Keratinocyte (primary cell): Measurements from ENCODE around the gene CEP95. TPM values are rescaled to one million over a fixed set of nuclear protein-coding genes. Genes with fewer than 3 reads are reported as not detected.

Experiments
- DNase-seq: peaks from one replicate; pipeline ENCODE4 v3.0.0-alpha.2; 2011; ENCODE audit warnings: low read depth, missing footprints, low spot score
- FAIRE-seq: peaks from 2 replicates; lab custom pipeline; 2011; peaks lifted over from hg19 to GRCh38; lab: Jason Lieb, UNC
- H2AFZ ChIP-seq: 2 replicates; pipeline ENCODE4 v1.6.0; 2012; ENCODE audit warnings: low read length, control low read depth, inconsistent platforms; ENCODE audit not compliant: control insufficient read depth
- H3K27ac ChIP-seq: 2 replicates; pipeline ENCODE4 v1.5.1; 2011; ENCODE audit warnings: low read length; ENCODE audit not compliant: control insufficient read depth, insufficient read depth
- H3K27me3 ChIP-seq: 3 replicates; pipeline ENCODE4 v1.6.0; 2011; ENCODE audit warnings: low read length; ENCODE audit not compliant: control insufficient read depth, insufficient read depth; ENCODE audit errors: extremely low read depth
- H3K36me3 ChIP-seq, 2 experiments: 2 replicates in 1 of 2; 3 replicates in 1 of 2; pipeline ENCODE4 v1.5.1; 2011; ENCODE audit warnings: low read length in 2 of 2, mild to moderate bottlenecking in 1 of 2; ENCODE audit not compliant: control insufficient read depth in 2 of 2, insufficient read depth in 2 of 2; ENCODE audit errors: extremely low read depth in 1 of 2
- H3K4me1 ChIP-seq: 3 replicates; pipeline ENCODE4 v1.5.1; 2011; ENCODE audit warnings: low read length; ENCODE audit not compliant: control insufficient read depth, insufficient read depth; ENCODE audit errors: extremely low read depth
- H3K4me2 ChIP-seq: 3 replicates; pipeline ENCODE4 v1.6.0; 2011; ENCODE audit warnings: low read depth, low read length; ENCODE audit not compliant: control insufficient read depth, insufficient read depth; ENCODE audit errors: extremely low read depth
- H3K4me3 ChIP-seq, 3 experiments: fragments of 200-600 bp in 1 of 3; sonication (generic) in 1 of 3; 2 replicates in 2 of 3; 3 replicates in 1 of 3; pipeline ENCODE4 v1.5.1; 2011 to 2016; ENCODE audit warnings: low read length in 3 of 3, mild to moderate bottlenecking in 3 of 3, control low read depth in 2 of 3, inconsistent platforms in 1 of 3, low read depth in 1 of 3, mixed read lengths in 1 of 3, mixed run types in 1 of 3, moderate library complexity in 1 of 3; ENCODE audit not compliant: control insufficient read depth in 2 of 3, insufficient read depth in 2 of 3; ENCODE audit errors: extremely low read depth in 1 of 3
- H3K79me2 ChIP-seq: 2 replicates; pipeline ENCODE4 v1.6.0; 2012; ENCODE audit warnings: low read length; ENCODE audit not compliant: control insufficient read depth, insufficient read depth
- H3K9ac ChIP-seq: 3 replicates; pipeline ENCODE4 v1.6.0; 2011; ENCODE audit warnings: low read length; ENCODE audit not compliant: control insufficient read depth, insufficient read depth; ENCODE audit errors: extremely low read depth
- H3K9me1 ChIP-seq: 3 replicates; pipeline ENCODE4 v1.6.0; 2011; ENCODE audit warnings: low read length; ENCODE audit not compliant: control insufficient read depth, insufficient read depth; ENCODE audit errors: extremely low read depth
- H3K9me3 ChIP-seq: 2 replicates; pipeline ENCODE4 v1.5.1; 2012; ENCODE audit warnings: low read depth, low read length; ENCODE audit not compliant: control insufficient read depth
- H4K20me1 ChIP-seq: 3 replicates; pipeline ENCODE4 v1.6.0; 2011; ENCODE audit warnings: low read length; ENCODE audit not compliant: control insufficient read depth, insufficient read depth; ENCODE audit errors: extremely low read depth
- EZH2 ChIP-seq: IDR thresholded peaks from one replicate; pipeline ENCODE4 v1.6.1; 2012; ENCODE audit warnings: inconsistent platforms, mild to moderate bottlenecking, low read length, moderate library complexity
- dilution Hi-C: fragments of 300-500 bp; cut with MboI; formaldehyde crosslinking; loops from one replicate; pipeline ENCODE4 v1.7.0; 2020; ENCODE audit warnings: low sequenced_read_pairs; ENCODE audit not compliant: extremely low pct_ligation_motif_present
- polyA plus RNA-seq, 5 experiments: library from polyadenylated mRNA; depleted of rRNA in 3 of 5; stranded (reverse) in 3 of 5; stranded (forward) in 1 of 5; unstranded in 1 of 5; fragments of >200 nt; gene quantifications; 1 replicate in 1 of 5; 2 replicates in 3 of 5; 3 replicates in 1 of 5; pipeline versions ENCODE4 v1.2.1 to v1.2.3, GENCODE V29; 2011 to 2012; ENCODE audit warnings: missing spikeins in 2 of 5, low read depth in 1 of 5, low replicate concordance in 1 of 5
- TF ChIP-seq, protein P1 (sequence below), 3 experiments: IDR thresholded peaks in 1 of 3; conservative IDR thresholded peaks in 1 of 3; optimal IDR thresholded peaks in 1 of 3; 2 replicates in 2 of 3; 3 replicates in 1 of 3; pipeline versions ENCODE3 to v1.5.1; 2011; ENCODE audit warnings: low read length in 3 of 3, mild to moderate bottlenecking in 3 of 3, moderate library complexity in 2 of 3, control low read depth in 1 of 3, inconsistent platforms in 1 of 3; ENCODE audit not compliant: insufficient read depth in 2 of 3; ENCODE audit errors: extremely low read depth in 1 of 3

CEP95 gene
- polyA plus RNA-seq, 1 donor (not counting 4 experiments of a cell fraction or from before 2014, with no cell fraction given), result 31.6 TPM

DNA sequence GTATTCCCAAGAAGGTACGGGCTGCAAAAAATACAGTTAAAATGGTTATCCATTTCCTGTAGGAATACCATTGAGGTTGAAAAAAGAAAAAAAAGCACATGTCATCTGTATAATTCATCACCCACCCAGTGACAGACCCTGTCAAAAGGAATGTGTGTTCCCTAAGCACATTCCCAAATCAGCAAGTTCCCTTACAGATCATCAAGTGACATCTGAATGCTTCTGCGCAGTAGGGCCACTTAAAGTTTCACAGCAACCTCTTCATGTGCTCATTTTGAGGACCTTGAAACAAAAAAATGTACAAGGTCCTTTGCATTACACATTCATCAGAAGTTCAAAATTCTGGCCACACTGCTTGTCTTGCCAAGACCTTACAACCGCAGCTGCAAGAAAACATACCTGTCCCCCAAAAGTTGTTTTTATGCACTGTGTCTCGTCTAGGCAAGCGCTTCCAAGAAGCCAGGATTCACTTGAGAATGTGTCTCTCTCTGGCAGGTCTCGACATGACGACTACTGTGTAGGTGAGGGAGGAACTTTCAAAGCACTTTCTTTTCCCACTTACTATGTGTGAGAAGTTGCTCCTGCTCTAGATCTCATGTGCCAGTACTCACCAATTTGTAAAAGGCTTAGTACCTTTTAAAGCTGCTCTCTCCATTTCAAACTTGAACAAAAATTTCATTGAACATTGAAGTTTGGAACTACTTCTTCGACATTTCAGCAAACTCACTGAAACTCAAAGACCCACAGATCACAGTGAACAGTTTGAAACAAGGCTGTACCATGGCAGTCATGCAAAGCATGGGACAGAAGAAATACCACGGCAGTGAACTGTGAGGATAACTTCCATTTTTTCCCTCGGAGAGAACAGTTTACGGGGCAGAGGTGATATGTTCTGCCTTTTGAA, 5.7 kb upstream of the CEP95 start:
- Histone ChIP-seq H3K9me3 (no peaks in the 10 kb centered on the region), H4K20me1 (peaks cover 43% of the 10 kb centered on the region), H3K79me2 (peaks cover 69% of the 10 kb centered on the region), H3K27ac (peak overlapping the region; percentile 29), H3K9me1 (no peaks in the 10 kb centered on the region), H3K36me3 (peaks cover 17 to 55% of the 10 kb centered on the region in 2 experiments), H3K4me1 (peaks cover 78% of the 10 kb centered on the region), H2AFZ (no peak overlapping the region), H3K27me3 (no peaks in the 10 kb centered on the region), H3K4me3 (no peak overlapping the region), H3K4me2 (peak overlapping the region; percentile 2), H3K9ac (peak overlapping the region; percentile 40)
- peak; percentile 20 for FAIRE-seq
- peak; percentile 57 for DNase-seq
- TF ChIP-seq, protein P1, sequence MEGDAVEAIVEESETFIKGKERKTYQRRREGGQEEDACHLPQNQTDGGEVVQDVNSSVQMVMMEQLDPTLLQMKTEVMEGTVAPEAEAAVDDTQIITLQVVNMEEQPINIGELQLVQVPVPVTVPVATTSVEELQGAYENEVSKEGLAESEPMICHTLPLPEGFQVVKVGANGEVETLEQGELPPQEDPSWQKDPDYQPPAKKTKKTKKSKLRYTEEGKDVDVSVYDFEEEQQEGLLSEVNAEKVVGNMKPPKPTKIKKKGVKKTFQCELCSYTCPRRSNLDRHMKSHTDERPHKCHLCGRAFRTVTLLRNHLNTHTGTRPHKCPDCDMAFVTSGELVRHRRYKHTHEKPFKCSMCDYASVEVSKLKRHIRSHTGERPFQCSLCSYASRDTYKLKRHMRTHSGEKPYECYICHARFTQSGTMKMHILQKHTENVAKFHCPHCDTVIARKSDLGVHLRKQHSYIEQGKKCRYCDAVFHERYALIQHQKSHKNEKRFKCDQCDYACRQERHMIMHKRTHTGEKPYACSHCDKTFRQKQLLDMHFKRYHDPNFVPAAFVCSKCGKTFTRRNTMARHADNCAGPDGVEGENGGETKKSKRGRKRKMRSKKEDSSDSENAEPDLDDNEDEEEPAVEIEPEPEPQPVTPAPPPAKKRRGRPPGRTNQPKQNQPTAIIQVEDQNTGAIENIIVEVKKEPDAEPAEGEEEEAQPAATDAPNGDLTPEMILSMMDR (optimal IDR thresholded peaks at IDR 0.05 in 1 of 3, IDR thresholded peaks at IDR 0.05 in 1 of 3, conservative IDR thresholded peaks at IDR 0.05 in 1 of 3; ENCODE audit: extremely low read depth in 1 of 3, insufficient read depth in 2 of 3, low read length in 3 of 3), result no peak
- TF ChIP-seq EZH2, result no peak
- dilution Hi-C loops, result no loop called here

DNA sequence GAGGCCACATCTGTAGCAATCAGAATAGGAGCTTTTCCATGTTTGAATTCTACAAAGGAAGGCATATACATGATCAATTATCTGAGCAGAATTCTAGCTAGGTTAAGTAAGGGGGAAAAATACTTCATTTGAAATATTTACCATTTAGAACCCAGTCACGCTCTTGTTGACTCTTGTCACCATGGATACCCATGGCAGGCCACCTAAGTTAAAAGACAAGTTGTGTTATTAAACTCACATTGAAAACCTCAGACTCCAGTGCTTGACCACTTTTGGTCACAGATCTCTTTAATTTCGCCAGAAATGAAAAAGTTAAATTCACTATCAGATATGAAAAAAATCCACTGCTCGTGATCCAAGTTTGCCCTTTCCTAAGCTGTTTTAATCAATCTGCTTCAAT, 4.8 kb upstream of the CEP95 start:
- TF ChIP-seq, protein P1 (optimal IDR thresholded peaks at IDR 0.05 in 1 of 3, IDR thresholded peaks at IDR 0.05 in 1 of 3, conservative IDR thresholded peaks at IDR 0.05 in 1 of 3; ENCODE audit: extremely low read depth in 1 of 3, insufficient read depth in 2 of 3, low read length in 3 of 3), result no peak
- TF ChIP-seq EZH2, result no peak
- FAIRE-seq (no peak), DNase-seq (no peak)
- peaks cover 64% of the 10 kb centered on the region for H3K79me2 ChIP-seq
- peaks cover 43% of the 10 kb centered on the region for H4K20me1 ChIP-seq
- H3K9ac ChIP-seq, result peak overlapping the region; percentile 40
- H3K4me2 ChIP-seq, result peak overlapping the region; percentile 4
- H3K9me3 ChIP-seq, result no peaks in the 10 kb centered on the region
- H3K27ac ChIP-seq, result peak overlapping the region; percentile 29
- H3K36me3 ChIP-seq, result peaks cover 17 to 55% of the 10 kb centered on the region in 2 experiments
- H3K9me1 ChIP-seq, result no peaks in the 10 kb centered on the region
- H3K4me3 ChIP-seq, result no peak overlapping the region
- dilution Hi-C loops, result no loop called here
- no peaks in the 10 kb centered on the region for H3K27me3 ChIP-seq
- H2AFZ ChIP-seq, result no peak overlapping the region
- peaks cover 77% of the 10 kb centered on the region for H3K4me1 ChIP-seq
